22Rv1 (cell line): ENCODE measurements around the gene INTS1.

Experiments used
- H3K27ac ChIP-seq: fragments of 450-650 bp; 2 replicates; pipeline ENCODE4 v1.5.1; 2017
- ZFX ChIP-seq: fragments of 450-650 bp; IDR thresholded peaks from 2 replicates; pipeline ENCODE4 v1.6.1; 2017; ENCODE audit warnings: antibody characterized with exemption, borderline replicate concordance
- TF ChIP-seq, protein P1 (sequence below): fragments of 450-650 bp; IDR thresholded peaks from 2 replicates; pipeline ENCODE4 v1.5.1; 2017; ENCODE audit warnings: mild to moderate bottlenecking

The INTS1 gene

GRCh38 chr7:1430056-1430845, 73.9 kb downstream of the INTS1 start:
- TF ChIP-seq, protein P1, sequence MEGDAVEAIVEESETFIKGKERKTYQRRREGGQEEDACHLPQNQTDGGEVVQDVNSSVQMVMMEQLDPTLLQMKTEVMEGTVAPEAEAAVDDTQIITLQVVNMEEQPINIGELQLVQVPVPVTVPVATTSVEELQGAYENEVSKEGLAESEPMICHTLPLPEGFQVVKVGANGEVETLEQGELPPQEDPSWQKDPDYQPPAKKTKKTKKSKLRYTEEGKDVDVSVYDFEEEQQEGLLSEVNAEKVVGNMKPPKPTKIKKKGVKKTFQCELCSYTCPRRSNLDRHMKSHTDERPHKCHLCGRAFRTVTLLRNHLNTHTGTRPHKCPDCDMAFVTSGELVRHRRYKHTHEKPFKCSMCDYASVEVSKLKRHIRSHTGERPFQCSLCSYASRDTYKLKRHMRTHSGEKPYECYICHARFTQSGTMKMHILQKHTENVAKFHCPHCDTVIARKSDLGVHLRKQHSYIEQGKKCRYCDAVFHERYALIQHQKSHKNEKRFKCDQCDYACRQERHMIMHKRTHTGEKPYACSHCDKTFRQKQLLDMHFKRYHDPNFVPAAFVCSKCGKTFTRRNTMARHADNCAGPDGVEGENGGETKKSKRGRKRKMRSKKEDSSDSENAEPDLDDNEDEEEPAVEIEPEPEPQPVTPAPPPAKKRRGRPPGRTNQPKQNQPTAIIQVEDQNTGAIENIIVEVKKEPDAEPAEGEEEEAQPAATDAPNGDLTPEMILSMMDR: no peak
- TF ChIP-seq ZFX: no peak
- no peak overlapping the region for H3K27ac ChIP-seq

DNA sequence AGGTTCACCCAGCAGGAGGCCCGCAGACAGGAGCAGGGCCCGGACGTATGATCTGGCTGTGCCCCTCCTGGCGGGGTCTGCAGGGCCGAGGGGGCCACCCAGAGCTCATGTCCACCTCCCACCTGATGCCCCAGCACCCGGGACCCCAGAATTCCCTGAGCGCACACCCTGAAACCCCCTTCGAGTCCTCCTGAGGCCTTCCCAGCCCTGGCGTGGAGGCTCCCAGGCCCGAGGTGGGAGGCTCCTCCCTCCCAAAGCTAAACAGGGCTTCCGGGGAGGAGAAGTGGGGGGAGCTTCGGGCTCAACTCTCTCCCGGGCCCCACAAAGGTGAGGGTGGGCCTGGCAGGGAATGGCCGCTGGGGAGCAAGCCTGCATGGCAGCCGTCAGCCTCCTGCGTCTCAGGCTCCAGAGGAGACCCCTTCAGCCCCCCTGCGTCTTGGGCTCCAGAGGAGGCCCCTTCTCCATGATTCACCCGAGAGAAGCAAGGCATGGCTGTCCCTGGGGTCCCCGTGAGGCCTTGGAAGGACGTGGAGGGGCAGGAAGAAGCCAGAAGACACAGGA, 75.2 kb downstream of the INTS1 start:
- no peak overlapping the region for H3K27ac ChIP-seq
- no peak for TF ChIP-seq ZFX
- TF ChIP-seq, protein P1: no peak

DNA sequence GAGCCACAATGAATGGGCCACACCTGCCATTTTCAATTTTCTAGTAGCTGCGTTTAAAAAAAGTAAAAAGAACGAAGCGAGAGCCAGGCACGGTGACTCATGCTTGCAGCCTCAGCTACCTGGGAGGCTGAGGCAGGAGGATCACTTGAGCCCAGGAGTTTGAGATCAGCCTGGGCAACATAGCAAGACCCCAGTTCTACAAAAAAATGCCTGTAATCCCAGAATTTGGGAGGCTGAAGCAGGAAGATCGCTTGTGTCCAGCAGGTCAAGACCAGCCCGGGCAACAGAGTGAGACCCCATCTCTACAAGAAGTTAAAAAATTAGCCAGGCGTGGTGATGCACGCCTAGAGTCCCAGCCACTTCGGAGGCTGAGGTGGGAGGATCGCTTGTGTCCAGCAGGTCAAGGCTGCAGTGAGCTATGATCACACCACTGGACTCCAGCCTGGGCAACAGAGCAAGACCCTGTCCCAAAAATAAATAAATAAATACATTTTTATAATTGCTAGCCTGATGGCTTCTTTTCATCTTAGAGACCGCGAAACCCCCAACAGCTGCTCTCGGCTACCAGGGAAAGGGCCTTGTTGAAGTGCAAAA, 77.0 kb downstream of the INTS1 start:
- no peak overlapping the region for H3K27ac ChIP-seq
- TF ChIP-seq, protein P1: no peak
- no peak for TF ChIP-seq ZFX

- no peak overlapping the region for H3K27ac ChIP-seq
- TF ChIP-seq ZFX: no peak
- TF ChIP-seq, protein P1: no peak
Measured at GRCh38 chr7:1426474-1426873, 77.7 kb downstream of the INTS1 start.

GRCh38 chr7:1425292-1426136, 78.7 kb downstream of the INTS1 start:
- TF ChIP-seq ZFX: no peak
- TF ChIP-seq, protein P1: no peak

DNA sequence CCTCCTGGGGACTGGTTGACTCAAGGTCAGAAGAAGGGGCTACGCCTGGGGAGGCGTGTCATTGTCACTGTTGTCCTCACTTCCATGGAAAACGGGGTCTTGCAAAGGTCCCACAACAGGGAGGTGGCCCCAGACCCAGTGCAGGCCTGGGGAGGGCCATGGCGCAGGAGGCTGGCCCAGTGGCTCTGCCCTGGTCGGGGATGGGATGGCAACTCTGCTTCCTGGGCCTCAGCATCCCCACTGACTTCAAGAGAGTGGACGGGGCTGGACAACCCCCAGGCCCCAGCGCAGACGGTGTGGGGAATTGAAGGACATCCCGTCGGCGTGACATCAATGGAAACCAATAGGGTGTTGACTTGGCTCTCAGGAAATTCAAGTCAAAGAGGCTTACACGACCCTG, 80.1 kb downstream of the INTS1 start:
- no peak overlapping the region for H3K27ac ChIP-seq
- no peak for TF ChIP-seq ZFX
- TF ChIP-seq, protein P1: no peak

More at GRCh38 chr7:1425292-1426136, 78.7 kb downstream of the INTS1 start:
- H3K27ac ChIP-seq: no peak overlapping the region
